HS-5 (cell line): Measurements from ENCODE around the gene CNN2.

Source experiments
- DNase-seq: peaks from one replicate; pipeline ENCODE4 v3.0.0-alpha.2; 2012; ENCODE audit warnings: low read depth

Gene CNN2

GRCh38 chr19:1025960-1026782 is at the start of gene CNN2:
CNN2 (plus strand) TSS chr19:1026608; CDS start chr19:1026662, 54 bp downstream.
- DNase-seq = no peak

GRCh38 chr19:977058-977464 is 49.3 kb upstream of the CNN2 start:
- DNase-seq = no peak

- no peak for DNase-seq
Observed at GRCh38 chr19:979318-979741, 47.1 kb upstream of the CNN2 start.

- DNase-seq = no peak
Observed at GRCh38 chr19:980133-980998, 46.0 kb upstream of the CNN2 start.

- DNase-seq = no peak
Observed at GRCh38 chr19:982567-983170, 43.7 kb upstream of the CNN2 start.

- DNase-seq = peak; percentile 43
Observed at GRCh38 chr19:984165-984967, 42.0 kb upstream of the CNN2 start, which contains the start of gene WDR18. WDR18 (plus strand) TSS chr19:984345; CDS start chr19:984354, 9 bp downstream.

GRCh38 chr19:986083-986482 is 40.3 kb upstream of the CNN2 start:
- no peak for DNase-seq

- no peak for DNase-seq
Observed at GRCh38 chr19:988081-988480, 38.3 kb upstream of the CNN2 start.

GRCh38 chr19:988510-988909 is 37.9 kb upstream of the CNN2 start:
- DNase-seq = no peak

GRCh38 chr19:989381-990081 is 36.9 kb upstream of the CNN2 start:
- DNase-seq = no peak

GRCh38 chr19:990119-990571 is 36.3 kb upstream of the CNN2 start:
- DNase-seq = no peak

GRCh38 chr19:990746-991145 is 35.7 kb upstream of the CNN2 start:
- DNase-seq = no peak

GRCh38 chr19:991174-991931 is 35.1 kb upstream of the CNN2 start:
- no peak for DNase-seq

GRCh38 chr19:991932-992669 is 34.3 kb upstream of the CNN2 start:
- DNase-seq = no peak

GRCh38 chr19:992670-993055 is 33.7 kb upstream of the CNN2 start:
- no peak for DNase-seq

- DNase-seq = no peak
Observed at GRCh38 chr19:993361-993830, 33.0 kb upstream of the CNN2 start.

- no peak for DNase-seq
Observed at GRCh38 chr19:993831-994393, 32.5 kb upstream of the CNN2 start.

GRCh38 chr19:994516-994915 is 31.9 kb upstream of the CNN2 start:
- DNase-seq = no peak
